ENCODE results near the gene DEFB121.

DNA sequence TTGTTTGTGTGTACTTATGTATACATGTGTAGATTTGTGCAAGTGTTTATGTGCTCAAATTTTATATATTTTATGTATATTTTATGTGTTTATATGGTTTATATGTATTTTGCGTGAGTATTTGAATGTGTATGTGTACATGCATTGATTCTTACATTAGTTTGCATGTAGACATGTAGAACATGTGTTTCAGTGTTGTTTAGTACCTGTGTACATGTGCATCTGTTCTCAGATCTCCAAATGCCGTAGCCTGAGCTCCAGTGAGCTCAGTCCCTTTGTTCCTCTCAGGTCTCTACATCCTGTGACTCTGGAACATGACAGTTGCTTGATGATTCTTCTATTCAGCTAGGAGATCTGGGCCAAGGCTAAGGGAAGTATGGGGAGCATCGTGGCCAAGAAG, 11.1 kb downstream of the DEFB121 start:
- TF ChIP-seq, protein P1, sequence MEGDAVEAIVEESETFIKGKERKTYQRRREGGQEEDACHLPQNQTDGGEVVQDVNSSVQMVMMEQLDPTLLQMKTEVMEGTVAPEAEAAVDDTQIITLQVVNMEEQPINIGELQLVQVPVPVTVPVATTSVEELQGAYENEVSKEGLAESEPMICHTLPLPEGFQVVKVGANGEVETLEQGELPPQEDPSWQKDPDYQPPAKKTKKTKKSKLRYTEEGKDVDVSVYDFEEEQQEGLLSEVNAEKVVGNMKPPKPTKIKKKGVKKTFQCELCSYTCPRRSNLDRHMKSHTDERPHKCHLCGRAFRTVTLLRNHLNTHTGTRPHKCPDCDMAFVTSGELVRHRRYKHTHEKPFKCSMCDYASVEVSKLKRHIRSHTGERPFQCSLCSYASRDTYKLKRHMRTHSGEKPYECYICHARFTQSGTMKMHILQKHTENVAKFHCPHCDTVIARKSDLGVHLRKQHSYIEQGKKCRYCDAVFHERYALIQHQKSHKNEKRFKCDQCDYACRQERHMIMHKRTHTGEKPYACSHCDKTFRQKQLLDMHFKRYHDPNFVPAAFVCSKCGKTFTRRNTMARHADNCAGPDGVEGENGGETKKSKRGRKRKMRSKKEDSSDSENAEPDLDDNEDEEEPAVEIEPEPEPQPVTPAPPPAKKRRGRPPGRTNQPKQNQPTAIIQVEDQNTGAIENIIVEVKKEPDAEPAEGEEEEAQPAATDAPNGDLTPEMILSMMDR (IDR thresholded peaks at IDR 0.05; ENCODE audit: low read depth, low read length), result no peak
- no peak for TF ChIP-seq EZH2phosphoT487 (IDR thresholded peaks at IDR 0.05; ENCODE audit: low read depth)
